Measurements from ENCODE around the gene NELFA.

Gene NELFA

DNA sequence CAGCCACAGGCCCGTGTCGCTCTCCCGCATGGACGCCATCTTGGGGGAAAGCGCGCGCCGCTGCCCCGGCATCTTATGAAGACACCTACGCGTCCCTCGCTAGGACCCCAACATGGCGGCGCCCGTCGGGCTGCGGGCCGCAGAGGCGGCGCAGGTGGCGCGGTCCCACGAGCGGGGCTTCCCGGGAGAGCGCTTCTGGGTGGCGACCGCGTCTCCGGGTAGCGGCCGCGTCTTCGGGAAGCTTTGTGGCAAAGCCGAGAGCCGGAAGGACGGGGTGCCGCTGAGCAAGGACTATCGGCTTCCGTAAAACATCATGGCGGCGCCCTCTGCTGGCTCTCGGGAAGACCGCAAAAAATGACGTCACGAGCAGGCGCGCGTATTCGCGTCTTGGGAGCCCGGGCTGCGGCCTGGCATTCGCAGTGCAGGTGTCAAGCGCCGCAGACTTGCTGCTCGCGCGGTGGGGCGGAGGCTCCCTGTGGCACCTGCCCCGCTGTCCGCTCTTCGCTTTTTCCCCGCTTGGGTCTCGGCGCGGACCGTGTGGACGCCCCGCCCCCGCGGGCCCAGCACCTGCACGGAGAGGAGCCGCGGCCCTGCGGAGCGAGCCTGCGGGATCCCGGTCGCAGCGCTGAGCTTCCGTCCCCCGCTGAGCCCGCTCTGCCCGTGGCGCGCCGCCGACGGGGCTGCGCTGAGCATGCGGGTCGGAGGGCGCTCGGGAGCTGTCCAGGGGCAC is at the start of gene NELFA:
Gene NELFA, minus strand, starts transcription at position 54 of the 730 bp plus-strand sequence. Its CDS starts 15 bp downstream, at position 39.
- TF ChIP-seq GATA1 (IDR thresholded peaks at IDR 0.05; ENCODE audit: low read depth, low read length) (no peak), POLR2A (IDR thresholded peaks at IDR 0.05; ENCODE audit: low read length) (peak; percentile 83)
- DNase-seq = peak; percentile 96 to 97

DNA sequence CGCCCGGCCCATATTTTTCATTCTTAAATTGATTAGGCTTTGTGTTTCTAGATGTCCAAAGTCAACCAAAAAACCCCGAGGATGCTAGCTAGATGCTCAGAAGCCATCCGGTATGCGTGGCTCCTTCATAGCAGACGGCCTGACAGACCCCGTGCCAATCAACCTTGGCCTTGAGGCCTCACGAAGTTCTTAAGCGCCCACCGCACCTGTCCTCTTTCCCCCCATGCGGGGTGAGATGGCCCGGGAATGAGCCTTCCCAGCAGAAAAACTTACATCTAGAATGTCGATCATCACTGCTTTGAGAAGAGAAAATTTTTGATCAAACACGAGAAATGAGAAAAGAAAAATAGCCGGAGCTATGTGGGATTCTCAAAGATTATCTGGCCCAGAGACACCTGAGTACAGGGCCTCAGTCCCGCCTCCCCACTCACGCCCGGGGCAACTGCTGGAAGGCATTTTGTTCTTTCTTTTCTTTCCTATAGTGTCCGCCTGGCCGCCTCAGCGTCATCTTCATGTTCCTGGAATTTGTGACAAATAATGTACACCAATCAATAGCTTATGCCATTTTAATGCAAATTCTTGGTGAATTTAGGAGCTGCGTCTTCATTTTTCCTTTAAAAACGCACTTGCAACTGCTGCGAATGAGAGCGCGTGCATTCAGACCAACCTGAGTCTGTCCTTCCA is 48.8 kb upstream of the NELFA start:
- DNase-seq = no peak
- no peak for TF ChIP-seq POLR2A (IDR thresholded peaks at IDR 0.05; ENCODE audit: low read length)
- TF ChIP-seq GATA1 (IDR thresholded peaks at IDR 0.05; ENCODE audit: low read depth, low read length) = no peak

DNA sequence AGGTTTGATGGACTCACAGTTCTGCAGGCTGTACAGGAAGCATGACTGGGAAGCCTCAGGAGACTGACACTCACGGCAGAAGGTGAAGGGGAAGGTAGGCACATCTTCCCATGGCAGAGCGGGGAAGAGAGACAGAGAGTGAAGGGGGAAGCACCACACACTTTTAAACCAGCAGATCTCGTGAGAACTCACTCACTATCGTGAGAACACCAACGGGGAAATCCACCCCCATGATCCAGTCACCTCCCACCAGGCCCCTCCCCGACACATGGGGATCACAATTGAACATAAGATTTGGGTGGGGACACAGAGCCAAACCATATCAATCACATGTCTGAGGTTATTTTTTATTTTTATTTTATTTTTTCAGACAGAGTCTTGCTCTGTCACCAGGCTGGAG is 45.4 kb upstream of the NELFA start:
- TF ChIP-seq POLR2A (IDR thresholded peaks at IDR 0.05; ENCODE audit: low read length) = no peak
- no peak for DNase-seq

DNA sequence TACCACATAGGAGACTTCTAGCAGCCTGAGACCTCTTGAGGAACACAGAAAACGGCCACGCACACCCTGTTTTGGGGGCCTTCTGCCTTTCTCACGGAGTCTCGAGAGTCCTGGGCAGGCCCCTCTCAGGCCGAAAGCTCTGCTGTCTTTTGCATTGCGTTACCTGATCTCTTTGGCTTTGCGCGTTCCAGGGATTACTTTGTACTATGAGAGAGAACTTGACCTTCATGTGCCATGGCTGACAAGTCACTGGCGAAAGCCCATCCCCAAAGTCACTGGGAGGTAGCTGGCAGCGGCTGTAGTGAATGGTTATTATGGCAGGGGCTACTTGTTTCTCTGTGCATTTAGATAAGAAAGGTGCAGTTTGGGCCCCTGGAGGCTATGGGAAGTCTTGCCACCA is 42.3 kb upstream of the NELFA start:
- TF ChIP-seq POLR2A (IDR thresholded peaks at IDR 0.05; ENCODE audit: low read length) = no peak
- no peak for TF ChIP-seq GATA1 (IDR thresholded peaks at IDR 0.05; ENCODE audit: low read depth, low read length)
- DNase-seq = no peak

DNA sequence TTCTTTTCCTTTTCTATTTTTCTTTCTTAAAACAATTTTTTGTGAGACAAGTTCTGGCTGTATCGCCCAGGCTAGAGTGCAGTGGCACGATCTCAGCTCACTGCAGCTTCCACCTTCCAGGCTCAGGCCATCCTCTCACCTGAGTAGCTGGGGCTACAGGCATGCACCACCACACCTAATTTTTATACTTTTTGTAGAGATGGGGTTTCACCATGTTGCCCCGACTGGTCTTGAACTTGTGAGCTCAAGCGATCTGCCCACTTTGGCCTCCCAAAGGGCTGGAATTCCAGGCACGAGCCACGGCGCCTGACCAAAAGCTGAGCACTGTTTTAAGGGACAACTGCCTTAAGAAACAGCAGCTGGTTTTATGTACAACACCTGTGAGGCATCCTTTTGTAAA is 41.0 kb upstream of the NELFA start:
- no peak for DNase-seq
- TF ChIP-seq GATA1 (IDR thresholded peaks at IDR 0.05; ENCODE audit: low read depth, low read length) (no peak), POLR2A (IDR thresholded peaks at IDR 0.05; ENCODE audit: low read length) (no peak)

DNA sequence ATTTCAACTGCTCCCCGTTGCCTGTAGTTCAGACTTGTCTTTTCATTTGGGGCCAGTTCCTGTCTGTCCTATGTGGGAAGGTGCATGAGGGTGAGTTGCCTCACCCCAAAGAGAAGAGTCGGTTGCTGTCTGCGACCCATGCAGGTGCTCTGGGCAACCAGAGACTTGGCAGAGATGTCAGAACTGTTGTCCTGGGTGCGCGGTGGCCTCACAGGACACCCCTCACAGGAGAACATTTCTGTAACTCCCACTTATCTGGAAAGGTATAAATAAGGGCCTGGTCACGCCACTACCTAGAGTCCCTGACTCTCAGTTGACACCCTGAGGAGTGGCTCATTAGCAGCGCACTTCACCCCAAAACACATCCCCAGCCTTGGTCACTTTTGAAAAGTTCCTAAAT is 40.6 kb upstream of the NELFA start:
- TF ChIP-seq GATA1 (IDR thresholded peaks at IDR 0.05; ENCODE audit: low read depth, low read length) = no peak
- no peak for TF ChIP-seq POLR2A (IDR thresholded peaks at IDR 0.05; ENCODE audit: low read length)
- DNase-seq = no peak

DNA sequence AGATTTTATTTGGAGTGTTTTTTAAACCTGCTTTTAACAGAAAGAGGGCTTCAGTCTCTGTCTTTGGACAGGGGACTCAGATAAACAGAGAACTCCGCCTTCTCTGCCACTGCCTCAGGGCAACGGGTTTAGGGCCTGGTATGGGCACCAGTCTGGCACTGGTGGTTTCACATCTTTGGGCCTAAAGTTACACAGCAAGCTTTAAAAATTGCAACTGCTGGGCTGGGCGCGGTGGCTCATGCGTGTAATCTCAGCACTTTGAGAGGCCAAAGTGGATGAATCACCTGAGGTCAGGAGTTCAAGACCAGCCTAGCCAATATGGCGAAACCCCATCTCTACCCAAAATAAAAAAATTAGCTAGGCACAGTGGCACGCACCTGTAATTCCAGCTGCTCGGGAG is 40.1 kb upstream of the NELFA start:
- no peak for TF ChIP-seq POLR2A (IDR thresholded peaks at IDR 0.05; ENCODE audit: low read length)
- no peak for TF ChIP-seq GATA1 (IDR thresholded peaks at IDR 0.05; ENCODE audit: low read depth, low read length)

DNA sequence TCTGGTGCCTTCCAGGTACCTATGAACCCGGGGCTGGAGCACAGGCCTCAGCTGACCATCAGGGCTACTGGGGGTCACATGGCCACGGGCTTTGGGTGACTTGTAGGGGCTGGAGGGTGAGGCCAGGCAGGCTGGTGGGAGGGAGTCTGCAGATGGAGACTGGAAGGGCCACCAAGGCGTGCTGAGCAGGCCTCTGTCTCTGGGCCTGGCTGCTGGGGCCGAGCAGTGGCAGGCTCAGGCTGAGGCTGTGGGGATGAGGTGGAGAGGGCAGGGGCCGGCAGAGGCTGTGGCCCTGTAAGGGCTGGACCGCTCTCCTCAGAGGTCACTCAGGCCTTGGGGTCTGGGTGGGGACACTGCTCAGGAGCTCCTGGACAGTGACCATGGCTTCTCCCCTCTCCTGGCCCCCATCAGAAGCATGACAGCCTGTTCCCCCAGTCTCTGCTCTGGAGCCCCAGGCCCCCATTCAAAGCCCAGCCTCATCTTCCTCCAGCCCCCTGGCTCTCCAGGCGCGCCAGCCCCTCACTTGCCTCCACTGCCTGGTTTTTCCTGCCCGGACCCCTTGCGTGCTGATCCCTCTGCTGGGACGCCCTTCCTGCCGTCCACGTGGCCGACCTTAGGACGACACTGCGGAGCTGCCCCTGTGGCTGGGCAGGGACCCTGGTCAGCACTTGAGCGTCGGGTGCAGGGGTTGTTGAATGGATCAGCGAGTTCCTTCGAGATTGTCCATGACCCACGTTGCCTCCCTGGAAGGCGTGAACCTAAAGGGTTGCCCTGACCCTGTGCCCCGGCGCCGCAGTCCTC is 39.2 kb upstream of the NELFA start:
- no peak for DNase-seq
- TF ChIP-seq GATA1 (IDR thresholded peaks at IDR 0.05; ENCODE audit: low read depth, low read length) = no peak

More for the DNA sequence above, 40.1 kb upstream of the NELFA start:
- DNase-seq = no peak

DNA sequence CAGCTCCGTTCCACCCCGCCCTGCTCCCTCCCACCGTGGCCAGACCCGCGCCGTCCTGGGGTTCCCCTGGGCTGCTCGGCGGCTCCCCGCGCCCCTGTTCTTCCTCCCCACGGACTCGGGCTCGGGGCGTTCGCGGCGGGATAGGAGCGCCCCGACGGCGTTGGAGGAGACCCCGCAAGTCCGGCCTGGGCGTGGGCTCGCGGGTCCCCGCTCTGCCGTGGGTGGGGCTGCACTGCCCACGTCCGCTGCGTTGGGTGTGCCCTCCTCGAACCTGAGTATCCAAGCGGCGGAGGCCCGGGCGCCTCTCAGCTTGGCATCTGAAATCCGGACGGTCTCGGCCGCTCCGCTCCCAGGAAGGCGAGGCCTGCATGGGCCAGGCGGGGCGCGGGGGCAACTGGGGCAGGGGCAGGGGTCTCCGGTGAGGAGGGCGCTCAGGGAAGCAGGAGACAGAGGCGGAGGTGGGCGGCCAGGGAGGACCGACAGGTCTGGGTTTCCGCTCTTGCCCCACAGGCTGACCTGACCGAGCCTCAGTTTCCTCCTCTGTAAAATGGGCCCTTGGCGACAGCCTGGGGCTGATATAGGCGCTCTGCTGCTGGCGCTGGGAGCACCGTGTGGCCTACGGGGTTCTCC is 38.4 kb upstream of the NELFA start:
- no peak for DNase-seq
- TF ChIP-seq GATA1 (IDR thresholded peaks at IDR 0.05; ENCODE audit: low read depth, low read length) (no peak), POLR2A (IDR thresholded peaks at IDR 0.05; ENCODE audit: low read length) (no peak)

DNA sequence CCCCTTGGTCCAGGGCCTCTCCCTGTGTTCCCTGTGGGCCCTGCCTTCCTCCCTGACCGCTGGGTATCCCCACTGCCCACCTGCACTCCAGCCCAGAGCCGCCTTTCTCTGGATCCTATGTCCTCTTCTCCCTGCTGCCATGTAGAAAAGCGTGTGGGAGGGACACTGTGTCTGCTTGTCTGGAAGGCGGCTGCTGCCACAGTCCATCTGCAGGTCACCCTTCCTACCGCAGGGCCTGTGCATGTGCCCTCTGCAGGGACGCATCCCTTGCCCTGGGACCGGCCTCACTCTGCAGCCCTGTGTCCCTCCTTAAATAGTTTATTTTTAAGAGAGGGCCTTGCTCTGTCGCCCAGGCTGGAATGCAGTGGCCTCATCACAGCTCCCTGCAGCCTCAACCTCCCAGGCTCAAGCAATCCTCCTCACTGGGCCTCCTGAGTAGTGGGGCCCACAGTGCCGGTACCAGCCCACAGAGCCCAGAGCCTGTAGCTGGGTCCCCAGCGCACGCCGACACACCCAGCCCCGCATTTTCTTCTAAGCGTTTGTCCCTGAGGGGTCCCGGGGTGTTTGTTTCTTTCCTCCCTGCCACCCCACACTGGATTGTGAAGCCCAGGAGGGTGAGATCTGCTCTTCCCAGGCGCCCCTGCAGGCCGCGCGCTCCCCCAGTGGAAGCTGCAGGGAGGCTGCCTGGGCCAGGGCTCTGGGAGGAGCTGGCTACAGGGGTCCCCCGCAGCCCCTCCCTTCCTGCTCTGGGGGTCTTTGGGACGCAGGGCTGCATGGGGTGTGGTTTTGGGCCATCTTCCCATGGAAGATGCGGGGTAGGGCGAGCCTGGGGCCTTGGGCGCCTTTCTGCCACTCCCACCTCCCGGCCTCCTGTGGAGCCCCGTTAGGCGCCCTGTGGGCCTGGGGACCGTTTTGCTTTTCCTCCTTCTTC is 37.5 kb upstream of the NELFA start:
- no peak for DNase-seq
- TF ChIP-seq POLR2A (IDR thresholded peaks at IDR 0.05; ENCODE audit: low read length) (no peak), GATA1 (IDR thresholded peaks at IDR 0.05; ENCODE audit: low read depth, low read length) (no peak)

DNA sequence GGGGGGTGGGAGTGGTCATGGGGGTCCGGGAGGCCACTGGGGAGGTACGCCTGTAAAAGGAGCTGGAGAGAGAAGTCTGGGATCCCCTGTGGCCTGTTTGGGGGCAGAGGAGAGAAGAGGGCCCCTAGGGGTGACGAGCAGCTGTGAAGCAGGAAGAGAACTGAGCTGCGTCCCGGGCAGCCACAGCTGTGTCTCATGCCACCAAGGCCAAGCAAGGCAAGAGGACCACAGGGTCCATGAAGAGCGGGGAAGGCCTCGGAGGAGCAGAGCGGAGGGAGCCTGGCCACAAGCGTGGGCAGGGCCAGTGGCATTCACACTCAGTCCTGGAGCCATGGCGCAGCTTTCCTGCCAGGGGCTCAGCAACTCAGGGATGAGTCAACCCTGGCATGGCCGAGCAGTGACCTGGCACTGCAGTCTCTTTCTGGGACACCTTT is 36.8 kb upstream of the NELFA start:
- no peak for DNase-seq
- no peak for TF ChIP-seq GATA1 (IDR thresholded peaks at IDR 0.05; ENCODE audit: low read depth, low read length)

DNA sequence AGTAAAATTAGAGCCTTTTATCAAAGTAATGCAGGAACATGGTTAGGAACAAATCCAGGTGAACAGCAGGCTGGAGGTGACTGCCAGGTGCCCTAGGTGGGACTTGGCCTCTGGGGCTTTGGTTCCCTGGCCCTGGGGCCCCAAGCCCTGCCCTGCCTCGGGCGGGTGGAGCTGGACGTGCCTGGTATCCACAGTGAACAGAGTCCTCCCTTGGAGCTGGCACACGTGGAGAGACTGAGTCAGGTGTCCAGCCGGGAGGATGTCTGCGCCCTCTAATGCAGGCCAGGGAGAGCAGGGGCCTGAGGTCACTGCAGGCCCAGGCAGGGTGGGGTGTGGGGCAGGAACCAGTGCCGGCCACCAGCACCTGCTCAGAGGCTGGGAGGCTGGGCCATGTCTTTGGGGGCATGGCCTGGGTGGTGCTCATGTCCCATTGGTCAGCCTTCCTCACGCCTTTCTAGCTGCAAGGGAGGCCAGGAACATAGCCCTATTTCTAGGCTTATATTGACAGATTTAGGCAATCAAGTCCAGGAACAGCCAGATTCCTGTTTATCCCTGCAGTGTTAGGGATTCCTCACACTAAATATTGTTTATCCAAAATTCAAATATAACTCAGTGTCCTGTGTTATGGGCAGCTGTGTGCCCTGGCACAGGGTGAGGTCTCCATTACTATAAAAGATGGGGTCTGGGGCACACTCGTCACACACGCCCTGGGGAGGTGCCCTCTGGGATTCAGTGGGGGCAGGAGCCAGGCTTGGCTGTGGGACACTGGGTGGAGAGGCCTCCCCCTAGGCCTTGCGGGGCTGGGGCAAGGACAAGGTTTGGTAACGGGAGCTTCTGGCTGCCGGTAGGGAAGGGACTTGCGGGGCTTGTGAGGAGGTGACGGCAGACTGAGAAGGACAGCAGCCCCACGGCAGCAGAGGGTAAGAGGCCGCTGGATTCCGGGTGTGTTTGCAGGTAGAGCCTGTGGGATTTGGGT is 36.1 kb upstream of the NELFA start:
- no peak for DNase-seq
- TF ChIP-seq POLR2A (IDR thresholded peaks at IDR 0.05; ENCODE audit: low read length) = no peak
